H1 (cell line): ENCODE results near the gene KLRD1. TPM values are rescaled to one million over a fixed set of nuclear protein-coding genes. Genes with fewer than 3 reads are reported as not detected.

Source experiments
- CTCF ChIA-PET: fragments of 300-600 bp; sonication (Branson Sonifier 250); formaldehyde crosslinking; loops from one replicate; lab custom pipeline; 2021; ENCODE audit not compliant: partially characterized antibody; lab: Charles Lee
- POLR2A ChIA-PET: fragments of 300-600 bp; sonication (Branson Sonifier 250); formaldehyde crosslinking; loops from one replicate; lab custom pipeline; 2021; ENCODE audit warnings: inconsistent platforms; ENCODE audit not compliant: partially characterized antibody; lab: Charles Lee
- DNase-seq, 2 experiments: peaks; one replicate each; pipeline versions ENCODE4 v3.0.0 to v3.0.0-alpha.2; 2010 to 2022; ENCODE audit warnings: low spot score in 2 of 2, low read depth in 1 of 2, mixed read lengths in 1 of 2
- FAIRE-seq: peaks from 2 replicates; lab custom pipeline; 2011; peaks lifted over from hg19 to GRCh38; lab: Jason Lieb, UNC
- H2AFZ ChIP-seq: 2 replicates; pipeline ENCODE4 v1.8.1; 2012; ENCODE audit warnings: low read length, inconsistent platforms
- H2AK5ac ChIP-seq: 2 replicates; pipeline ENCODE4 v1.6.1; 2013; ENCODE audit warnings: low read depth, low read length
- H2BK120ac ChIP-seq: replicated peaks from 2 replicates; pipeline ENCODE3; 2013; ENCODE audit warnings: low read depth, low read length, inconsistent platforms
- H2BK12ac ChIP-seq: 2 replicates; pipeline ENCODE4 v1.6.1; 2013; ENCODE audit warnings: low read depth, low read length
- H2BK15ac ChIP-seq: 2 replicates; pipeline ENCODE4 v1.6.1; 2013; ENCODE audit warnings: low read length
- H2BK20ac ChIP-seq: 2 replicates; pipeline ENCODE4 v1.6.1; 2013; ENCODE audit warnings: low read length
- H2BK5ac ChIP-seq: 2 replicates; pipeline ENCODE4 v1.6.1; 2013; ENCODE audit warnings: low read depth, low read length
- H3K14ac ChIP-seq: 2 replicates; pipeline ENCODE4 v1.6.1; 2013; ENCODE audit warnings: inconsistent platforms; ENCODE audit not compliant: insufficient read length
- H3K18ac ChIP-seq: 2 replicates; pipeline ENCODE4 v1.6.1; 2013; ENCODE audit warnings: low read length; ENCODE audit errors: extremely low read depth
- H3K23ac ChIP-seq: 2 replicates; pipeline ENCODE4 v1.6.1; 2013; ENCODE audit warnings: inconsistent platforms; ENCODE audit not compliant: insufficient read length
- H3K23me2 ChIP-seq: 2 replicates; pipeline ENCODE4 v1.6.1; 2013; ENCODE audit warnings: low read depth, low read length
- H3K27ac ChIP-seq: 2 replicates; pipeline ENCODE4 v1.6.1; 2011; ENCODE audit warnings: low read depth, low read length, inconsistent platforms
- H3K27me3 ChIP-seq, 4 experiments: replicated peaks in 1 of 4; 1 replicate in 1 of 4; 2 replicates in 3 of 4; pipeline versions ENCODE4 v1.6.1 to v1.8.1; 2011 to 2013; ENCODE audit warnings: low read length in 3 of 4, mild to moderate bottlenecking in 3 of 4, inconsistent platforms in 2 of 4, mixed read lengths in 2 of 4, moderate library complexity in 1 of 4; ENCODE audit not compliant: control insufficient read depth in 3 of 4, insufficient read depth in 3 of 4; ENCODE audit errors: extremely low read depth in 1 of 4
- H3K36me3 ChIP-seq, 4 experiments: 2 replicates each; pipeline versions ENCODE4 v1.6.1 to v1.8.1; 2011 to 2013; ENCODE audit warnings: mild to moderate bottlenecking in 4 of 4, low read length in 3 of 4, moderate library complexity in 2 of 4, control low read depth in 1 of 4, inconsistent platforms in 1 of 4; ENCODE audit not compliant: insufficient read depth in 4 of 4, control insufficient read depth in 2 of 4
- H3K4ac ChIP-seq: replicated peaks from 2 replicates; pipeline ENCODE3; 2013; ENCODE audit warnings: low read length, low read depth, mixed read lengths, inconsistent platforms; ENCODE audit not compliant: insufficient read length
- H3K4me1 ChIP-seq, 4 experiments: replicated peaks in 1 of 4; 1 replicate in 1 of 4; 2 replicates in 3 of 4; pipeline versions ENCODE4 v1.6.1 to v1.8.1; 2011 to 2013; ENCODE audit warnings: low read length in 3 of 4, inconsistent platforms in 2 of 4, mixed read lengths in 1 of 4; ENCODE audit not compliant: insufficient read depth in 4 of 4, control insufficient read depth in 3 of 4
- H3K4me2 ChIP-seq, 2 experiments: 2 replicates each; pipeline versions ENCODE4 v1.6.1 to v1.8.1; 2011 to 2013; ENCODE audit warnings: low read depth in 2 of 2, low read length in 2 of 2, control low read depth in 1 of 2, inconsistent platforms in 1 of 2, mild to moderate bottlenecking in 1 of 2; ENCODE audit not compliant: insufficient read depth in 1 of 2
- H3K4me3 ChIP-seq, 4 experiments: fragments of 200-600, 300-600 bp in 1 of 4; sonication (generic), shearing (Covaris generic), sonication (Bioruptor Twin) in 1 of 4; 2 replicates each; pipeline versions ENCODE4 v1.5.1 to v1.8.1; 2011 to 2016; ENCODE audit warnings: low read length in 4 of 4, low read depth in 3 of 4, control low read depth in 2 of 4, inconsistent platforms in 2 of 4, mild to moderate bottlenecking in 2 of 4, mixed read lengths in 1 of 4, moderate library complexity in 1 of 4; ENCODE audit not compliant: insufficient read depth in 2 of 4; ENCODE audit errors: extremely low read depth in 1 of 4
- H3K56ac ChIP-seq: replicated peaks from 2 replicates; pipeline ENCODE3; 2013; ENCODE audit warnings: low read depth, mild to moderate bottlenecking, mixed read lengths, low read length, inconsistent platforms; ENCODE audit not compliant: insufficient read length
- H3K79me1 ChIP-seq: 2 replicates; pipeline ENCODE4 v1.6.1; 2013; ENCODE audit warnings: low read depth, low read length, control low read depth
- H3K79me2 ChIP-seq, 2 experiments: 2 replicates each; pipeline versions ENCODE4 v1.6.1 to v1.8.1; 2012 to 2013; ENCODE audit warnings: low read length in 2 of 2, mild to moderate bottlenecking in 2 of 2, inconsistent platforms in 1 of 2; ENCODE audit not compliant: insufficient read depth in 2 of 2, control insufficient read depth in 1 of 2
- H3K9ac ChIP-seq, 4 experiments: replicated peaks in 1 of 4; 1 replicate in 1 of 4; 2 replicates in 3 of 4; pipeline versions ENCODE4 v1.6.1 to v1.8.1; 2011 to 2013; ENCODE audit warnings: low read depth in 3 of 4, low read length in 3 of 4, control low read depth in 2 of 4, mild to moderate bottlenecking in 2 of 4, moderate library complexity in 2 of 4, inconsistent platforms in 1 of 4; ENCODE audit errors: extremely low read depth in 1 of 4
- H3K9me3 ChIP-seq, 2 experiments: 2 replicates each; pipeline versions ENCODE4 v1.6.1 to v1.8.1; 2012 to 2013; ENCODE audit warnings: mild to moderate bottlenecking in 2 of 2, moderate library complexity in 2 of 2, control low read depth in 1 of 2, inconsistent platforms in 1 of 2, low read depth in 1 of 2, low read length in 1 of 2, mixed read lengths in 1 of 2; ENCODE audit not compliant: insufficient read depth in 2 of 2
- H4K20me1 ChIP-seq, 2 experiments: replicated peaks in 1 of 2; 2 replicates each; pipeline versions ENCODE3 to v1.8.1; 2011 to 2013; ENCODE audit warnings: inconsistent platforms in 2 of 2, low read length in 2 of 2, mild to moderate bottlenecking in 1 of 2; ENCODE audit not compliant: insufficient read depth in 2 of 2, control insufficient read depth in 1 of 2
- H4K5ac ChIP-seq: 2 replicates; pipeline ENCODE4 v1.6.1; 2013; ENCODE audit warnings: low read length, low read depth, mixed read lengths, inconsistent platforms; ENCODE audit not compliant: insufficient read length
- H4K8ac ChIP-seq: 2 replicates; pipeline ENCODE4 v1.8.0; 2013; ENCODE audit warnings: mild to moderate bottlenecking, moderate library complexity, low read length, inconsistent platforms; ENCODE audit not compliant: insufficient read depth; ENCODE audit errors: extremely low read depth
- H4K91ac ChIP-seq: replicated peaks from 2 replicates; pipeline ENCODE3; 2013; ENCODE audit warnings: low read length, mixed read lengths, inconsistent platforms; ENCODE audit not compliant: insufficient read length
- CREB1 ChIP-seq: IDR thresholded peaks from 2 replicates; pipeline ENCODE4 v1.6.1; 2012; ENCODE audit warnings: inconsistent platforms
- E2F6 ChIP-seq: IDR thresholded peaks from 2 replicates; pipeline ENCODE4 v1.6.1; 2012; ENCODE audit warnings: inconsistent platforms
- EZH2 ChIP-seq: fragments of 200-600 bp; sonication (generic); IDR thresholded peaks from 2 replicates; pipeline ENCODE4 v1.7.1; 2012; ENCODE audit warnings: low read depth, mild to moderate bottlenecking, moderate library complexity, low read length, inconsistent platforms; ENCODE audit not compliant: severe bottlenecking
- NRF1 ChIP-seq: IDR thresholded peaks from 2 replicates; pipeline ENCODE4 v1.6.1; 2011; ENCODE audit warnings: mild to moderate bottlenecking, low read depth, low read length, improper control_type of control experiment
- POLR2AphosphoS5 ChIP-seq: IDR thresholded peaks from 2 replicates; pipeline ENCODE4 v1.6.1; 2011; ENCODE audit warnings: low read depth, low read length
- RBBP5 ChIP-seq: IDR thresholded peaks from 2 replicates; pipeline ENCODE4 v1.7.1; 2012; ENCODE audit warnings: low read depth, mild to moderate bottlenecking, inconsistent platforms, low read length, moderate library complexity, borderline replicate concordance
- RNF2 ChIP-seq: fragments of 200-900, 300-1000 bp; sonication (generic); IDR thresholded peaks from 2 replicates; pipeline ENCODE4 v1.7.1; 2016; ENCODE audit warnings: borderline replicate concordance, low read depth, mild to moderate bottlenecking, antibody characterized with exemption, low read length; ENCODE audit not compliant: poor library complexity, severe bottlenecking; ENCODE audit errors: missing control alignments
- SP4 ChIP-seq: IDR thresholded peaks from 2 replicates; pipeline ENCODE4 v1.6.1; 2012; ENCODE audit warnings: low read length, inconsistent platforms
- SUZ12 ChIP-seq: fragments of 200-600 bp; sonication (generic); IDR thresholded peaks from 2 replicates; pipeline ENCODE4 v1.6.1; 2012; ENCODE audit warnings: mild to moderate bottlenecking, inconsistent platforms, low read length, moderate library complexity, mixed read lengths
- ZNF274 ChIP-seq: IDR thresholded peaks from 2 replicates; pipeline ENCODE4 v1.7.0; 2012; ENCODE audit warnings: low read length, borderline replicate concordance; ENCODE audit errors: extremely low read depth
- WGBS, 2 experiments: shearing (Covaris generic) in 1 of 2; methylation state at CpG; one replicate each; pipeline versions ENCODE4 v1.1.6 to v1.1.7; 2013 to 2015; ENCODE audit warnings: low lambda C conversion rate in 2 of 2, mixed read lengths in 2 of 2, inconsistent platforms in 1 of 2, low coverage in 1 of 2, missing lambda C conversion rate in 1 of 2; ENCODE audit not compliant: insufficient replicate concordance in 2 of 2, insufficient coverage in 1 of 2, insufficient read length in 1 of 2; ENCODE audit errors: extremely low coverage in 1 of 2, missing lambda C conversion rate in 1 of 2; 5-methylcytosine and 5-hydroxymethylcytosine counted together
- polyA plus RNA-seq, 7 experiments: library from polyadenylated mRNA; depleted of rRNA in 3 of 7; stranded (reverse) in 5 of 7; unstranded in 2 of 7; fragments of >200 nt in 5 of 7; fragments of 200-250 nt in 2 of 7; gene quantifications; 1 replicate in 5 of 7; 2 replicates in 1 of 7; 4 replicates in 1 of 7; pipeline versions ENCODE4 v1.2.1 to v1.2.3, GENCODE V29; 2011 to 2013; ENCODE audit warnings: missing spikeins in 2 of 7, mixed read lengths in 2 of 7
- total RNA-seq: library from RNA; stranded (reverse); fragmentation: NEBNext Ultra II Directional; extraction: Animal tissue kit (Norgen Biotek cat#: 25700); gene quantifications from 2 replicates; pipeline ENCODE4 v1.2.1, GENCODE V29; 2021

KLRD1 gene
- total and polyA plus RNA-seq, 2 of the 8 experiments (the other 6 are each of a cell fraction or from before 2014, with no cell fraction given) = under 0.01 to 0.06 TPM

- Histone ChIP-seq H3K4ac (no peak overlapping the region), H4K8ac (no peak overlapping the region), H3K79me1 (no peaks in the 10 kb centered on the region), H3K9ac (no peak overlapping the region), H4K91ac (no peak overlapping the region), H3K23ac (no peak overlapping the region), H2BK12ac (no peak overlapping the region), H3K23me2 (no peaks in the 10 kb centered on the region), H3K4me3 (no peak overlapping the region)
- CTCF ChIA-PET = no interaction called here
- DNase-seq = no peak
- TF ChIP-seq E2F6 = no peak
- TF ChIP-seq POLR2AphosphoS5 = no peak
- no peak for TF ChIP-seq NRF1
- no peak for TF ChIP-seq RNF2
- TF ChIP-seq SP4 = no peak
- no peak for TF ChIP-seq SUZ12
- no peak for TF ChIP-seq CREB1
- no peak for TF ChIP-seq RBBP5
- TF ChIP-seq ZNF274 = no peak
- no peak for TF ChIP-seq EZH2
- TF ChIP-seq, all 59 proteins: peak for 0
- no peak overlapping the region for H3K56ac ChIP-seq
- no peak overlapping the region for H3K14ac ChIP-seq
- POLR2A ChIA-PET = no interaction called here
- no peak overlapping the region for H4K5ac ChIP-seq
- no peak overlapping the region for H3K27ac ChIP-seq
- 95% methylated on average over 3 of the region's 3 CpGs; no CpG with 5 or more reads in 1 of the 2 experiments for WGBS, 2 experiments
- H2BK120ac ChIP-seq = no peak overlapping the region
- H3K4me1 ChIP-seq = no peaks in the 10 kb centered on the region
- no peak overlapping the region for H2BK15ac ChIP-seq
- no peak overlapping the region for H2BK20ac ChIP-seq
- no peaks in the 10 kb centered on the region for H3K79me2 ChIP-seq
- no peaks in the 10 kb centered on the region; a peak in 1 of 8 replicates for H3K36me3 ChIP-seq
- no peak overlapping the region for H3K18ac ChIP-seq
- no peak overlapping the region for H3K4me2 ChIP-seq
- H2AK5ac ChIP-seq = no peak overlapping the region
- H3K9me3 ChIP-seq = no peaks in the 10 kb centered on the region
- H2BK5ac ChIP-seq = no peak overlapping the region
- no peaks in the 10 kb centered on the region for H4K20me1 ChIP-seq
- no peaks in the 10 kb centered on the region for H3K27me3 ChIP-seq
- FAIRE-seq = no peak
- no peak overlapping the region for H2AFZ ChIP-seq
Observed at GRCh38 chr12:10279937-10280336, 27.7 kb upstream of the KLRD1 start.
